ENCODE data around the gene ZNF99.

DNA sequence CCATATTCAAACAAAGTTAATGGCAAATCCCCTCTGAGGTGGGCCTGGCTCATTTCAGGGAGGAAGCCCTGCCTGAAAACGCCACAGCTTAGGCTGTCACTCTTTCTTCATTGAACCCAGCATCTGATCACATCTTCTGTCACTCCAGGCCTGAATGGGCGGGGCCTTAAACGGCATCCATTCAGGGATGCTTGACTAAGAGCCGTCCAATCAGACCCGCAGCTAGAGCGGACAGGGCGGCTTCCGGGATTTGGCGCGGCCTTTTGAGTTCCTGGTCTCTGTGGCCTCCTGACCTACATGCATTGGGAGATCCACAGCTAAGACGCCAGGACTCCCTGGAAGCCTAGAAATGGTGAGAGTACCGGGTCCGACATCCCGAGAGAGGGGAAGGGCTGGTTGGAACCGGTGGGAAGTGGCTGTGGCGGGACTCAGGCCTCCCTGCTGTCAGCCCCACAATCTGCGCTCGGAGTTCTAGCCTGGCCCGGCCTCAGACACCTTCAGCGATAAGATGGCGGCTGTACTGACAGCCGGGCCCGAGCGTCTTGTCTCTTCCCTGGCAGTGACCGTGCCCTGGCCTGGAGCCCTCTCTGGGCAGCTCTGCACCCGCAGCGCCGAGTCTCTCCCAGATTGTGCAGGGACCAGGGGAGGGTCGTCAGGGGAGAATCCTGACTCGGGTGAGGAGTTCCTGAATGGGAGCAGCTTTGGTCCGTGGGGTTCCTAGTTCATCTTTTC, 48.2 kb upstream of the ZNF99 start, which contains the start of gene ZNF723:
- TF ChIP-seq, protein P1, sequence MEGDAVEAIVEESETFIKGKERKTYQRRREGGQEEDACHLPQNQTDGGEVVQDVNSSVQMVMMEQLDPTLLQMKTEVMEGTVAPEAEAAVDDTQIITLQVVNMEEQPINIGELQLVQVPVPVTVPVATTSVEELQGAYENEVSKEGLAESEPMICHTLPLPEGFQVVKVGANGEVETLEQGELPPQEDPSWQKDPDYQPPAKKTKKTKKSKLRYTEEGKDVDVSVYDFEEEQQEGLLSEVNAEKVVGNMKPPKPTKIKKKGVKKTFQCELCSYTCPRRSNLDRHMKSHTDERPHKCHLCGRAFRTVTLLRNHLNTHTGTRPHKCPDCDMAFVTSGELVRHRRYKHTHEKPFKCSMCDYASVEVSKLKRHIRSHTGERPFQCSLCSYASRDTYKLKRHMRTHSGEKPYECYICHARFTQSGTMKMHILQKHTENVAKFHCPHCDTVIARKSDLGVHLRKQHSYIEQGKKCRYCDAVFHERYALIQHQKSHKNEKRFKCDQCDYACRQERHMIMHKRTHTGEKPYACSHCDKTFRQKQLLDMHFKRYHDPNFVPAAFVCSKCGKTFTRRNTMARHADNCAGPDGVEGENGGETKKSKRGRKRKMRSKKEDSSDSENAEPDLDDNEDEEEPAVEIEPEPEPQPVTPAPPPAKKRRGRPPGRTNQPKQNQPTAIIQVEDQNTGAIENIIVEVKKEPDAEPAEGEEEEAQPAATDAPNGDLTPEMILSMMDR (IDR thresholded peaks at IDR 0.05; ENCODE audit: control extremely low read depth in 1 of 3, insufficient read depth in 1 of 3, low read depth in 1 of 3, low read length in 3 of 3): no peak
- TF ChIP-seq TCF12 (IDR thresholded peaks at IDR 0.05; ENCODE audit: low read depth, low read length): no peak
- no peak for TF ChIP-seq EZH2 (IDR thresholded peaks at IDR 0.05; ENCODE audit: low read depth, low read length, severe bottlenecking)
- no peak for TF ChIP-seq YY1 (IDR thresholded peaks at IDR 0.05; ENCODE audit: low read depth, low read length)
- TF ChIP-seq JUN (IDR thresholded peaks at IDR 0.05; ENCODE audit: low read depth, low read length): no peak
- TF ChIP-seq GABPA (IDR thresholded peaks at IDR 0.05; ENCODE audit: borderline replicate concordance, insufficient read depth, low read length): no peak
- TF ChIP-seq ZNF274 (IDR thresholded peaks at IDR 0.05; ENCODE audit: borderline replicate concordance, extremely low read depth, low read length): no peak
- TF ChIP-seq SIN3A (conservative IDR thresholded peaks at IDR 0.05 in 1 of 2, IDR thresholded peaks at IDR 0.05 in 1 of 2; ENCODE audit: low read depth in 1 of 2, low read length in 2 of 2): no peak
- TF ChIP-seq POLR2AphosphoS5 (IDR thresholded peaks at IDR 0.05; ENCODE audit: low read depth, low read length): no peak
- TF ChIP-seq, protein P2, sequence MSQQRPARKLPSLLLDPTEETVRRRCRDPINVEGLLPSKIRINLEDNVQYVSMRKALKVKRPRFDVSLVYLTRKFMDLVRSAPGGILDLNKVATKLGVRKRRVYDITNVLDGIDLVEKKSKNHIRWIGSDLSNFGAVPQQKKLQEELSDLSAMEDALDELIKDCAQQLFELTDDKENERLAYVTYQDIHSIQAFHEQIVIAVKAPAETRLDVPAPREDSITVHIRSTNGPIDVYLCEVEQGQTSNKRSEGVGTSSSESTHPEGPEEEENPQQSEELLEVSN (IDR thresholded peaks at IDR 0.05): no peak
- no peak for TF ChIP-seq POLR2A (IDR thresholded peaks at IDR 0.05; ENCODE audit: control extremely low read depth in 1 of 2, low read depth in 2 of 2, low read length in 2 of 2)
- TF ChIP-seq SRF (IDR thresholded peaks at IDR 0.05; ENCODE audit: low read depth, low read length): no peak
- TF ChIP-seq, protein P3, sequence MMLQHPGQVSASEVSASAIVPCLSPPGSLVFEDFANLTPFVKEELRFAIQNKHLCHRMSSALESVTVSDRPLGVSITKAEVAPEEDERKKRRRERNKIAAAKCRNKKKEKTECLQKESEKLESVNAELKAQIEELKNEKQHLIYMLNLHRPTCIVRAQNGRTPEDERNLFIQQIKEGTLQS (IDR thresholded peaks at IDR 0.05; ENCODE audit: insufficient read depth, low read depth, low read length): no peak

Data from H1 (cell line).